Measurements from ENCODE around the gene PIWIL1. TPM values are rescaled to one million over a fixed set of nuclear protein-coding genes. Genes with fewer than 3 reads are reported as not detected.

PIWIL1 gene
- total RNA-seq, 1 experiment from 2014 or later = not detected

DNA sequence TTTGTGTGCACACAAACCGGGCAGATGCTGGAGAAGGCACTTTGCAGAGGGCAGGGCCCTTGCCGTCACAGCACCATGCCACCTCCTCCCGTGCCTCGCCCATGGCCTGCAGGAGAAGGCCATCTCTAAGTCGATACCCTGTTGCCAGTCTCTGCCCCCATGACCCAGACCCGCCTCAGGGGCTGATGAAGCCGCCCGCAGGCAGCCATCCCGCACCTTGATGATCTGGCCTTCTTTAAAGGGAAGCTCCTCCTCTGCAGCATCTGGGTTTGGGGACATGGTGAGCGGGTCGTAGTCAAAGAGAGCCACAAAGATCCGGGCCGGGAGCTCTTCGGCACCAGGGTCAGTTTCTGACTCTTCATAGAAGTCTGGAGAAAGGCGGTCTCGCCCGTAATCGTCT is 76.2 kb downstream of the PIWIL1 start:
- H3K4me1 ChIP-seq (ENCODE audit: control insufficient read depth in 1 of 2, insufficient read depth in 2 of 2, low read length in 2 of 2) = no peaks in the 10 kb centered on the region
- no peak overlapping the region for H3K9ac ChIP-seq (ENCODE audit: low read length)
- DNase-seq (ENCODE audit: low read depth, low spot score) = no peak
- H3K79me2 ChIP-seq (ENCODE audit: insufficient read depth, low read length) = no peaks in the 10 kb centered on the region
- no peaks in the 10 kb centered on the region for H3K9me3 ChIP-seq (ENCODE audit: control insufficient read depth in 1 of 2, insufficient read depth in 1 of 2, low read depth in 1 of 2, low read length in 2 of 2)
- RAD21 ChIA-PET (ENCODE audit: low non-redundant PET in 1 of 2, low total read pairs in 2 of 2, uncharacterized antibody in 2 of 2, unreplicated experiment in 2 of 2) = no interaction called here
- no peaks in the 10 kb centered on the region for H3K9me2 ChIP-seq (ENCODE audit: insufficient read depth)
- ATAC-seq = no peak
- CTCF ChIA-PET = no interaction called here
- H3K27me3 ChIP-seq (ENCODE audit: insufficient read depth, low read length) = no peaks in the 10 kb centered on the region
- no peak for TF ChIP-seq EGR1 (IDR thresholded peaks at IDR 0.05; ENCODE audit: low read depth)
- no peak overlapping the region for H3K4me2 ChIP-seq (ENCODE audit: low read length)
- H4K20me1 ChIP-seq (ENCODE audit: insufficient read depth) = no peaks in the 10 kb centered on the region
- POLR2A ChIA-PET = no interaction called here
- BruUV-seq (replicated peaks) = no TSS peak
- no peak overlapping the region for H3K4me3 ChIP-seq (replicated peaks in 1 of 2; ENCODE audit: low read depth in 1 of 2, low read length in 2 of 2)
- no peaks in the 10 kb centered on the region for H3K36me3 ChIP-seq (ENCODE audit: control insufficient read depth in 1 of 2, insufficient read depth in 2 of 2, low read length in 2 of 2)
- no peak overlapping the region for H3K27ac ChIP-seq (ENCODE audit: low read depth, low read length)
- intact Hi-C loops (cut with micrococcal nuclease) = no loop called here
- H2AFZ ChIP-seq (ENCODE audit: low read depth, low read length, poor library complexity, severe bottlenecking) = no peak overlapping the region

DNA sequence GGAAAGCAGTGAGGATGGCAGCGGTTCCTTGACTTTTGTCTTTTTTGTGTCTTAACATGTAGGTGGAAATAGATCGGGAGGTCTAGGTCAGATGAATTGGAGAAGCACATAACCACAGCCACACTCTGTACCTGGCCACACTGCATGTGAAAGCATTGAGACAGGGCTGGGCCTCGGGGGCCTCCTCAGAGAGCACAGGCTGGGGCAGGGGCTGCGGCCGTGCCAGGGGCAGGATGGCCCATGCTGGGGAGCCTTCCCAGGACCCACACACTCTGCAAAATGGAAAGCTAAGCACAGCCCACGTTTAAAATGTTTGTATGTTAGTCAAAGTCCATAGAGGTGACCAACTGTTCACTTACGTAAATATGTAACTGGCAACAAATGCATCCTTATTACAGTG is 76.7 kb downstream of the PIWIL1 start:
- ChIA-PET POLR2A (no interaction called here), RAD21 (ENCODE audit: low non-redundant PET in 1 of 2, low total read pairs in 2 of 2, uncharacterized antibody in 2 of 2, unreplicated experiment in 2 of 2) (no interaction called here), CTCF (no interaction called here)
- H3K9me2 ChIP-seq (ENCODE audit: insufficient read depth) = no peaks in the 10 kb centered on the region
- BruUV-seq (replicated peaks) = no TSS peak
- H3K27me3 ChIP-seq (ENCODE audit: insufficient read depth, low read length) = no peaks in the 10 kb centered on the region
- no peak overlapping the region for H2AFZ ChIP-seq (ENCODE audit: low read depth, low read length, poor library complexity, severe bottlenecking)
- no peaks in the 10 kb centered on the region for H4K20me1 ChIP-seq (ENCODE audit: insufficient read depth)
- no peak for DNase-seq (ENCODE audit: low read depth, low spot score)
- no peaks in the 10 kb centered on the region for H3K36me3 ChIP-seq (ENCODE audit: control insufficient read depth in 1 of 2, insufficient read depth in 2 of 2, low read length in 2 of 2)
- H3K79me2 ChIP-seq (ENCODE audit: insufficient read depth, low read length) = no peaks in the 10 kb centered on the region
- ATAC-seq = no peak
- no peaks in the 10 kb centered on the region for H3K4me1 ChIP-seq (ENCODE audit: control insufficient read depth in 1 of 2, insufficient read depth in 2 of 2, low read length in 2 of 2)
- H3K4me3 ChIP-seq (replicated peaks in 1 of 2; ENCODE audit: low read depth in 1 of 2, low read length in 2 of 2) = no peak overlapping the region
- intact Hi-C loops (cut with micrococcal nuclease) = no loop called here
- no peak overlapping the region for H3K4me2 ChIP-seq (ENCODE audit: low read length)
- no peak for TF ChIP-seq SIN3A (IDR thresholded peaks at IDR 0.05; ENCODE audit: low read depth)
- TF ChIP-seq, protein P1, sequence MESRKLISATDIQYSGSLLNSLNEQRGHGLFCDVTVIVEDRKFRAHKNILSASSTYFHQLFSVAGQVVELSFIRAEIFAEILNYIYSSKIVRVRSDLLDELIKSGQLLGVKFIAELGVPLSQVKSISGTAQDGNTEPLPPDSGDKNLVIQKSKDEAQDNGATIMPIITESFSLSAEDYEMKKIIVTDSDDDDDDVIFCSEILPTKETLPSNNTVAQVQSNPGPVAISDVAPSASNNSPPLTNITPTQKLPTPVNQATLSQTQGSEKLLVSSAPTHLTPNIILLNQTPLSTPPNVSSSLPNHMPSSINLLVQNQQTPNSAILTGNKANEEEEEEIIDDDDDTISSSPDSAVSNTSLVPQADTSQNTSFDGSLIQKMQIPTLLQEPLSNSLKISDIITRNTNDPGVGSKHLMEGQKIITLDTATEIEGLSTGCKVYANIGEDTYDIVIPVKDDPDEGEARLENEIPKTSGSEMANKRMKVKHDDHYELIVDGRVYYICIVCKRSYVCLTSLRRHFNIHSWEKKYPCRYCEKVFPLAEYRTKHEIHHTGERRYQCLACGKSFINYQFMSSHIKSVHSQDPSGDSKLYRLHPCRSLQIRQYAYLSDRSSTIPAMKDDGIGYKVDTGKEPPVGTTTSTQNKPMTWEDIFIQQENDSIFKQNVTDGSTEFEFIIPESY (IDR thresholded peaks at IDR 0.05; ENCODE audit: extremely low read depth, insufficient replicate concordance, low read length) = no peak
- no peak for TF ChIP-seq JUND (IDR thresholded peaks at IDR 0.05)
- no peak for TF ChIP-seq RAD21 (IDR thresholded peaks at IDR 0.05; ENCODE audit: low read depth)
- no peak for TF ChIP-seq ZNF274 (IDR thresholded peaks at IDR 0.05; ENCODE audit: low read depth, low read length)
- TF ChIP-seq EZH2phosphoT487 (IDR thresholded peaks at IDR 0.05; ENCODE audit: borderline replicate concordance) = no peak
- no peak for TF ChIP-seq YY1 (IDR thresholded peaks at IDR 0.05; ENCODE audit: extremely low read depth, insufficient replicate concordance, low read depth, low read length)
- TF ChIP-seq POLR2A (IDR thresholded peaks at IDR 0.05; ENCODE audit: borderline replicate concordance, extremely low read depth, insufficient read depth, insufficient read length) = no peak
- no peak for TF ChIP-seq SRF (IDR thresholded peaks at IDR 0.05; ENCODE audit: low read depth)
- H3K9me3 ChIP-seq (ENCODE audit: control insufficient read depth in 1 of 2, insufficient read depth in 1 of 2, low read depth in 1 of 2, low read length in 2 of 2) = no peaks in the 10 kb centered on the region
- no peak overlapping the region for H3K27ac ChIP-seq (ENCODE audit: low read depth, low read length)
- H3K9ac ChIP-seq (ENCODE audit: low read length) = no peak overlapping the region
